Cardiac fibroblast (primary cell): ENCODE measurements around the gene CIAO2A.

Source experiments
- DNase-seq, 2 donors: peaks; one replicate each; pipeline versions ENCODE4 v3.0.0 to v3.0.0-alpha.2; 2010; ENCODE audit warnings: low read depth in 2 of 2
- H3K4me3 ChIP-seq, 2 donors: replicated peaks in 1 of 2; 1 replicate in 1 of 2; 2 replicates in 1 of 2; pipeline ENCODE4 v1.5.1; 2011; ENCODE audit warnings: low read depth in 2 of 2, low read length in 2 of 2, mild to moderate bottlenecking in 2 of 2, moderate library complexity in 1 of 2
- TF ChIP-seq, protein P1 (sequence below): IDR thresholded peaks from one replicate; pipeline ENCODE4 v1.5.1; 2011; ENCODE audit warnings: low read depth, mild to moderate bottlenecking, low read length, inconsistent platforms

Gene CIAO2A, protein sequence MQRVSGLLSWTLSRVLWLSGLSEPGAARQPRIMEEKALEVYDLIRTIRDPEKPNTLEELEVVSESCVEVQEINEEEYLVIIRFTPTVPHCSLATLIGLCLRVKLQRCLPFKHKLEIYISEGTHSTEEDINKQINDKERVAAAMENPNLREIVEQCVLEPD

DNA sequence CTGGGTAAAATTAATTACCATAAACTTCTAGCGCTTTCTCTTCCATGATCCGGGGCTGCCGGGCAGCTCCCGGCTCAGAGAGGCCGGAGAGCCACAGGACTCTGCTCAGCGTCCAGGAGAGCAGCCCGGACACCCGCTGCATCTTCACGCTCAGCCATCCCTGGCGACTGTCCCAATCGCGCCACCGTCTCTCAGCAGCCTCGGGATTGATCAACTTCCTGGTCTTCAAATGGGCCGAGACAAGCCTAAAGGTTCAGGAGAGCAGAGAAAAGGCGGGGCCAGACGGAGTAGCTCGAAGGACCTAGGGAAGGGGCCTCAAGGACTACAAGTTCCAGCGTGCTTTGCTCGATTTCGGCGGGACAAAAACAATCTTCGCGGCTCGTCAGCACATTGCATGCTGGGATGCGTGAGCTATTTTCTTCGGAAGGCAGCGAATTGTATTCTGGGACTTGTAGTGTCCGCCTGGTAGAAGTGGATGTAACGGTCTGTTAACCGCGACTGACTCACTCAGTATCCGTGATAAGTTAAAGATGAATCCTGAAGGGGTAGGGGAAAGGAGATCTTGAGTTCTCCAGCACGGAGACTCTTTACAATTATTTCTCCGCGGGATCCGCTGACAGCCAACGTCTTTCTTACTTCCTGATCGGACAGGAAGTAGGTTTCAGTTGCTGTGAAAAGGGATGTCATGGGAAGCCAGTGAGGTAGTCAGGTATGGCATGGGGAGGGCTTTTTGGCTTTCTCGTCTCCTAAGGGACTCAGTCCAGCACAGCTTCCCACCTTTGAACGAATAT lies at the start of gene CIAO2A:
Gene CIAO2A, minus strand, starts transcription at position 212 of the 791 bp plus-strand sequence. Its CDS starts 70 bp downstream, at position 142.
- peak; percentile 99 for DNase-seq
- TF ChIP-seq, protein P1, sequence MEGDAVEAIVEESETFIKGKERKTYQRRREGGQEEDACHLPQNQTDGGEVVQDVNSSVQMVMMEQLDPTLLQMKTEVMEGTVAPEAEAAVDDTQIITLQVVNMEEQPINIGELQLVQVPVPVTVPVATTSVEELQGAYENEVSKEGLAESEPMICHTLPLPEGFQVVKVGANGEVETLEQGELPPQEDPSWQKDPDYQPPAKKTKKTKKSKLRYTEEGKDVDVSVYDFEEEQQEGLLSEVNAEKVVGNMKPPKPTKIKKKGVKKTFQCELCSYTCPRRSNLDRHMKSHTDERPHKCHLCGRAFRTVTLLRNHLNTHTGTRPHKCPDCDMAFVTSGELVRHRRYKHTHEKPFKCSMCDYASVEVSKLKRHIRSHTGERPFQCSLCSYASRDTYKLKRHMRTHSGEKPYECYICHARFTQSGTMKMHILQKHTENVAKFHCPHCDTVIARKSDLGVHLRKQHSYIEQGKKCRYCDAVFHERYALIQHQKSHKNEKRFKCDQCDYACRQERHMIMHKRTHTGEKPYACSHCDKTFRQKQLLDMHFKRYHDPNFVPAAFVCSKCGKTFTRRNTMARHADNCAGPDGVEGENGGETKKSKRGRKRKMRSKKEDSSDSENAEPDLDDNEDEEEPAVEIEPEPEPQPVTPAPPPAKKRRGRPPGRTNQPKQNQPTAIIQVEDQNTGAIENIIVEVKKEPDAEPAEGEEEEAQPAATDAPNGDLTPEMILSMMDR = no peak
- peak within 1 kb of the TSS; percentile 79 to 83 for H3K4me3 ChIP-seq

DNA sequence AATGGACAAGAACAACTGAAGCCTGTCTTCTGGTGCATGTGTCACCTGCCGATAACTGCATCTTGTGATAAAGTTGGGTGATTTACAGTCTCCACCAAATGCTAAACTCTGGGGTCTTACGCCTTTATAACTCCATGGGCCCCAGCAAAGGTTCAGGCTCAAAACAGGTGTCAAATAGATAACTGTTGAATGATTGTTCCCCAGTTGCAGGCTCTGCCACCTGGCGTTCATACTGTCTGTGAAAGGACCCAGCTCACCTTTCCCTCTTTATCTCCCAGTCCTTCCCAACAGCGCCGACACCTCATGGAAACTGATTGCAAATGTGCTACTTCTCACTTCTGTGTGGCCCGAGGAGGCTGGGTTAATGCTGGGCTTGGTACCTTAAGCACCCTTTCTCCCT lies 49.6 kb upstream of the CIAO2A start:
- TF ChIP-seq, protein P1 = no peak
- DNase-seq = no peak
- H3K4me3 ChIP-seq = no peak overlapping the region

DNA sequence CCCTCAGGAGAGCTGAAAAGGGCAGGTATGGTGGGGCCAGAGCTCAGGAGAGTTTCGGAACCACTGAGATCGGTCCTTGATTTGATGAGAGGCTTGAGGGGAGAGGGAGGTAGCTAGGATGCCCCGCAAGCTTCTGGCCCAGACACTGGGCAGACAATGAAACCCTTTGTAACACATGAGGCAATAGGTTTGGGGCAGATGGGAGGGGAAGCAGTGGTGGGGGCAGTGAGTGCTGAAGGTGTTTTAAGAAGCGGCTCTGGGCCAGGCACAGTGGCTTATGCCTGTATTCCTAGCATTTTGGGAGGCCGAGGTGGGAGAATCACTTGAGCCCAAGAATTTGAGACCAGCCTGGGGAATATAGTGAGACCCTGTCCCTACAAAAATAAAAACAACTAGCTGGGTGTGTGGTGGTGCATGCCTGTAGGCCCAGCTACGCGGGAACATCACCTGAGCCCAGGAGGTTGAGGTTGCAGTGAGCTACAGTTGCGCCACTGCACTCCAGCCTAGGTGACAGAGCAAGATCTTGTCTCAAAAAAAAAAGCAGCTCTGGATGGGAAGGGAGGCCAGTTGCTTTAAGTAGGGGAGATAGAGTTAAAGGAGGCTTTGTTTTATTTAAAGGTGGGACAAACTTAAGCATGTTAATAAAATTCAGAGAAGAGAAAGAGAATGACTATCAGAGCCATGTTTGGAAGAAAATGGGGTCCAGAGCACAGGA lies 48.3 kb upstream of the CIAO2A start:
- no peak overlapping the region for H3K4me3 ChIP-seq
- TF ChIP-seq, protein P1 = no peak
- DNase-seq = no peak

DNA sequence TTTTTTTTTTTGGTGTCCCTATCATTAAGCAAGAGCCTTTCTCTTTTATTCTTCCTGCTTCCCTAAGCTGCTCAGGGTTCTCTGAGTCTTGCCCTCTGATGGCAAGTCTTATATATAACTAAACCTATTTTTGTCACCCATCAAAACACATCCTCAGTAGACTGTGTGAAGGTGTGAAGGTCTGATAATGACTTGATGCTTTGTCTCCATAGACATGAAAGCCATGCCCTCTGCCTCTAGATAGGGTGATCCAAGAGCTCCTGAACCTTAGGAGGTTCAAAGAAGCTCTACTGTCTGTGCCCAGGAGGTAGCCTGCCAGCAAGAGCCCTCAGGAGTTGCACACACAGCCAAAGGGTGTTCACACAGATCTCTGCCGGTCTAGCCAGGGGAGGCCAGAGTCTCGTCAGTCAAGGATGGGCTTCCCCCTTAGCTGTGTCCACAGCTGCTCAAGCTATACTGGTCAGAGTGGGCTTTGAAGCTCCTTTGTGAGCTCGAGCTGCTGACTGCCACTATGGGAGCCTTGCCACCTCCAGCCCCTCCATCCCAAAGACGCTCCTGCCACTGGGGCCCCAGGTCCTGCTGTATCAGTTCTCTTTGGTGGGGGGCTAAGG lies 44.8 kb upstream of the CIAO2A start:
- TF ChIP-seq, protein P1 = no peak
- no peak for DNase-seq
- no peak overlapping the region for H3K4me3 ChIP-seq

DNA sequence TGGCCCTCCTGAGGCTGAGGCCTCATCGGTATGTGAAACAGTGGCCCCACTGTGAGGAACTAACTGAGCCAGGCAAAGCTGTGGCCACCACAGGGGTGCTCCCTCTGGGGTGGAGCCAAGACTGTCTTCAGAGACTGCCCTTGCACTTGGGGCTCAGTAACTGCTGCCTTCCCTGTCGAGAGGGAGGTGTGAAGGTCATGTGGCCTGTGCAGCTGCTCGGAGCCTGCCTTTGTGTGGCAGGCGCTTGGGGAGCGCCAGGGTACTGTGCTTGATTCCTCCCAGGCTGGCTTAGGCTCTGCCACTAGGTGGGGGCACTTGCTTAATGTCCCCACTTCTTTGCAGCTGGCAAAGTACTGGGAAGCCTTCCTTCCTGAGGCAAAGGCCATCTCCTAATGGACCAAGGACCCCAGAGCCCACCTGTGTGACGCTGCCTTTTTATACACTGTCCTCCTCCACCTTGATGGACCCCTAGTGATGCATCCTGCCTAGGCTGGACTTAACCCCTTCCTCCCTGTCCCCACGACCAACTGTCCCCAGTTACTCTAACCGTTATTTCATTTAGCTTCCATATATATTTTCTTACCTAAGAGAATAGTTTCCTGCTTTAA lies 43.7 kb upstream of the CIAO2A start:
- no peak for DNase-seq

DNA sequence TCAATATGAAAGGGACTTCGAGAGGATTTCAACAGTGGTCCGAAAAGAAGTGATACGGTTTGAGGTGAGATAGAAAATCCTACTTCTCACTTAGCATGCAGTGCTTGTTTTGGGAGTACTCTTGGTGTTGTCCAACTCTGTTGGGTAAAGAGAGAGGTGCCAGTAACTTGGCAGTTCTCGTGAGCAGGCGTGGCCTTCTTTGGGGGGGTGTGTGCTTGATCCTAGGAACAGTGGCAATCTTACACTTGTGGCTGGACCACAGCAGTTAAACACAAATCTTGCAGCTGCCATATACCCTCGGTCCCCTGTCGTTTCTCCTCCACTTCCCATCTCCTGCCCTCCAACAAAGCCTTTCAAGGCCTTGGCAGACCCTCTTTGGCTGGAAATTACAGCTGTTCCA lies 42.7 kb upstream of the CIAO2A start:
- H3K4me3 ChIP-seq = no peak overlapping the region
- no peak for DNase-seq
- TF ChIP-seq, protein P1 = no peak

More for the DNA sequence above, 43.7 kb upstream of the CIAO2A start:
- TF ChIP-seq, protein P1 = no peak
- H3K4me3 ChIP-seq = no peak overlapping the region
